Mammary epithelial cell (primary cell): Measurements from ENCODE around the gene DNMT3A.

ENCODE experiments used
- CTCF ChIP-seq, 2 donors: IDR thresholded peaks in 1 of 2; conservative IDR thresholded peaks in 1 of 2; 2 replicates each; pipeline ENCODE4 v1.5.1; 2011 to 2012; ENCODE audit warnings: inconsistent platforms in 2 of 2, low read length in 2 of 2, mild to moderate bottlenecking in 2 of 2, control low read depth in 1 of 2, low read depth in 1 of 2; ENCODE audit not compliant: insufficient read depth in 1 of 2; ENCODE audit errors: extremely low read depth in 1 of 2
- EZH2 ChIP-seq: IDR thresholded peaks from 2 replicates; pipeline ENCODE4 v1.6.1; 2012; ENCODE audit warnings: low read length, inconsistent platforms, borderline replicate concordance

GRCh38 chr2:25373269-25373981 is 31.7 kb upstream of the DNMT3A start:
- no peak for TF ChIP-seq CTCF (conservative IDR thresholded peaks at IDR 0.05 in 1 of 2, IDR thresholded peaks at IDR 0.05 in 1 of 2; ENCODE audit: extremely low read depth in 1 of 2, insufficient read depth in 1 of 2, low read depth in 1 of 2, low read length in 2 of 2)
- no peak for TF ChIP-seq EZH2
